ENCODE results near the gene XPC. TPM values are rescaled to one million over a fixed set of nuclear protein-coding genes. Genes with fewer than 3 reads are reported as not detected.
"Not testable (repeated sequence)": the region's sequence is repeated elsewhere in the genome, so short reads cannot be mapped to it uniquely, and the experiment has no call there.

The XPC gene
- total RNA-seq, 1 donor from 2014 or later = 41.6 TPM

DNA sequence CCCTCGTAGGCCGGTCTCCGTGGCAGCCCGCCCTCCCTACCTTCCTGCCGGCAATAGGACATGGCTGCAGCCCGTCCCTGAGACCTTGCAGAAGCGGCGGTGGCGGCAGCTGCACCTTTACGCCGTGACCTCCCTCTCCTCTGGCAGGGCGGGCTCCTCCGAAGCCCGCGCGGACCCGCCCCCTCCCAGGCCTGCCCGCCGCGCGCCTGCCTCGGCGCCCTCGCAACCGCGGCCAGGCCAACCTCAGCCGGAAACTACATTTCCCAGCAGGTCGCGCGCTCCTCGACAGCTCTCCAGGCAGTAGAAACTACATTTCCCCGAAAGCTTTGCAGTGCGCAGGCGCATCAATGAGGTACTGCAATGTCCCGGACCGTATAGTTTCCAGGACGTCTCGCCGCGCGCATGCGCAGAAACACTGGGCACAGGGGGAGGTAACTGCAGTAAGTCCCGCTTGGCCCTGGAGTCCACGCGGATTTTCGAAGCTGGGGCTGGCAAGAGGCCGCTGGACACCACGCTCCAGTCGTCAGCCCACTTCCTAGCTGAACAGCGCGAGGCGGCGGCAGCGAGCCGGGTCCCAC is 53.7 kb downstream of the XPC start, which contains the start of the genes CHCHD4 and TMEM43:
Gene CHCHD4 (minus strand): TSS at position 256 of the 578 bp plus-strand sequence. CDS start 194 bp downstream, at position 62.
Gene TMEM43 (plus strand): TSS at position 438 of the 578 bp plus-strand sequence. CDS start 142 bp downstream, outside the sequence.
- Mint-ChIP-seq H3K36me3 (ENCODE audit: low read depth) (peaks cover 15% of the 10 kb centered on the region), H3K27ac (ENCODE audit: unreplicated experiment) (peak within 1 kb of the TSS; percentile 99), H3K27me3 (ENCODE audit: low read depth) (no peaks in the 10 kb centered on the region), H3K4me1 (peaks cover 37% of the 10 kb centered on the region), H3K9me3 (no peaks in the 10 kb centered on the region), H3K4me3 (peak within 1 kb of the TSS; percentile 99)
- DNase-seq (ENCODE audit: low read depth, low spot score) = peak; percentile 94
- TF ChIP-seq CTCF (conservative IDR thresholded peaks at IDR 0.05) = no peak

GRCh38 chr3:14124223-14124614 is 54.2 kb downstream of the XPC start:
- no peaks in the 10 kb centered on the region for H3K27me3 Mint-ChIP-seq (ENCODE audit: low read depth)
- DNase-seq (ENCODE audit: low read depth, low spot score) = peak; percentile 29
- no peaks in the 10 kb centered on the region for H3K9me3 Mint-ChIP-seq
- peaks cover 15% of the 10 kb centered on the region for H3K36me3 Mint-ChIP-seq (ENCODE audit: low read depth)
- TF ChIP-seq CTCF (conservative IDR thresholded peaks at IDR 0.05) = no peak
- H3K27ac Mint-ChIP-seq (ENCODE audit: unreplicated experiment) = peak overlapping the region; percentile 79
- H3K4me1 Mint-ChIP-seq = peaks cover 37% of the 10 kb centered on the region
- H3K4me3 Mint-ChIP-seq = peak overlapping the region; percentile 96

DNA sequence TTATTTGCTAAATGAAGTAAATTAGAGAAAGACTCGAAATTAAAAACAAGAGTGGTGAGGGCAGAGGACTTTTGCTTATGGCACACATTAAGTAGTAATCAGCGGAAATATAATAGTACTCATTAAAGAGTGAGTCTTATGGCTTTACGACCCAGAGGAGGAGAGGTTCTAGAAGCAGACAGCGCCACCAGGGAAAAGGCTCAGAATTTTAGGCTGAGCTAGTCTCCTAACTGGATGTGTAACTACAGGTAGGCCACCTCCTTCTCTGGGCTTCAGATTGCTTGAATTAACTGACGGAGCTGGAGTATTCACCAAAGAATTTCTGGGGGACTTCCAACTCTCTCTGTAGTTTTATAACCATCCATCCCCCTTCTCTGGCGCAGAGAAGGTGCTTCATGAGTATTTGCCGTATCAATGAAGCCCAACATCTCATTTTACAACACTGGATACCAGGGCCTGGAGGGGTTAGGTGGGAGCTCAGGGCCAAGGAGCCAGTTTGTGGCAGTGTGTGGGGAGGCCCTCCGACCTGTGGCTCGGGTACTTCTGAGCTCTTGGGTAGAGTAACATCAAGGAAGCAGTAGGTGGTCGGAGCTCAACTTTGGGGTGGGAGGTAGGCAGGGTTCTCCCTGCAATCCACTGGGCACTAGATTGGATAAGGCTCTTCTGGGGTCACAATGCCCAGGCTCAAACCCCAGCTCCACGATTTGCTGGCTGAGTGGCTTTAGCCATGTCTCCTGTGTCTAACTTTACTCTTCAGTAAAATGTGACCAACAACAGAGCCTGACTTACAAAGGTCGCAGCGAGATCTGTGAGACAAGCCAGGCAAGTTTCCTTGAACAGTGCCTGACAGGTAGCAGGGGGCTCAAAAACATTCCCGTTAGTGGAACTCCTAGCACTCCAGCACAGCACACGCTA is 54.8 kb downstream of the XPC start:
- Mint-ChIP-seq H3K36me3 (ENCODE audit: low read depth) (peaks cover 11% of the 10 kb centered on the region), H3K9me3 (no peaks in the 10 kb centered on the region), H3K27ac (ENCODE audit: unreplicated experiment) (peak overlapping the region; percentile 79), H3K4me3 (peak overlapping the region; percentile 96), H3K4me1 (peaks cover 37% of the 10 kb centered on the region), H3K27me3 (ENCODE audit: low read depth) (no peaks in the 10 kb centered on the region)
- no peak for DNase-seq (ENCODE audit: low read depth, low spot score)
- TF ChIP-seq CTCF (conservative IDR thresholded peaks at IDR 0.05) = no peak

DNA sequence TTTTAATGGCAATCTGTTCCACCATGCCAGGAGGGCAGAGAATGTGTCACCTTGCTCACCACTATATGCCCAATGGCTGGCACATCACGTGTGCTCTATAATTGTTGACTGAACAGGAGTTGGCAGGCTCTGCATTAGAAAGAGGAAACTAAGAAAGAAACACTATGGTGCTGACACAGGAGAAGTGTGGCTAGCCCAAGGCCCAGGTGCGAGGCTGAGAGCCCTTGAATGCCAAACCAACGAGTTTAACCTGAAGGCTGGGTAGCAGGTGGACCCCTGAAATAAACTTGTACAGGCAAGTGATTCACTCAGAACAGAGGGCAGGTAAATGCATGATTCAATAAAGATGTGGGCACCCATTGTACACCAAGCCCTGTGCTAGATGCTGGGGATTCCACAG is 56.1 kb downstream of the XPC start:
- peaks cover 3% of the 10 kb centered on the region for H3K36me3 Mint-ChIP-seq (ENCODE audit: low read depth)
- DNase-seq (ENCODE audit: low read depth, low spot score) = no peak
- no peak overlapping the region for H3K27ac Mint-ChIP-seq (ENCODE audit: unreplicated experiment)
- no peaks in the 10 kb centered on the region for H3K9me3 Mint-ChIP-seq
- TF ChIP-seq CTCF (conservative IDR thresholded peaks at IDR 0.05) = no peak
- no peaks in the 10 kb centered on the region for H3K27me3 Mint-ChIP-seq (ENCODE audit: low read depth)
- H3K4me1 Mint-ChIP-seq = peaks cover 37% of the 10 kb centered on the region
- H3K4me3 Mint-ChIP-seq = peak overlapping the region; percentile 84

DNA sequence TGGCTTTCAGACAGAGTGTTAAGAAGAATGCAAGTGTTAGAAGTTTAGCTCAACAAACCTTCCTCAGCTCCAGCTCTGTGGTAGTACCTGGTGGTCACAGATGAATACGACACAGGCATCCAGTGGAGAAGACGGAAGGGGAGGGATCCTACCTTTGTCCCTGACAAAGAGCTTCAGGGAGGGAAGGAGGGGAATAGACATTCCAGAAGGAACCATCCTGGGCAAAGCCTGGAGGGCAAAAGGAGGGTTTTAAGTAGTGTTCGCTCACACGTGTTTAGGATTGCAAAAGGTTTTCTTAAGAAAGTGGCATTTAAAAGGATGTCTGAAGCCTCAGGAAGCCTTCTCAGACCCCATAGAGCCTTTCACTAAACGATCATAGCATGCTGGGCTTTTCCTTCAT is 56.5 kb downstream of the XPC start:
- peaks cover 37% of the 10 kb centered on the region for H3K4me1 Mint-ChIP-seq
- H3K27ac Mint-ChIP-seq (ENCODE audit: unreplicated experiment) = no peak overlapping the region
- peak overlapping the region; percentile 84 for H3K4me3 Mint-ChIP-seq
- no peaks in the 10 kb centered on the region for H3K9me3 Mint-ChIP-seq
- no peaks in the 10 kb centered on the region for H3K27me3 Mint-ChIP-seq (ENCODE audit: low read depth)
- peaks cover 3% of the 10 kb centered on the region for H3K36me3 Mint-ChIP-seq (ENCODE audit: low read depth)
- TF ChIP-seq CTCF (conservative IDR thresholded peaks at IDR 0.05) = no peak
- DNase-seq (ENCODE audit: low read depth, low spot score) = no peak

GRCh38 chr3:14120921-14121448 is 57.4 kb downstream of the XPC start:
- not testable (repeated sequence) for H3K36me3 Mint-ChIP-seq (ENCODE audit: low read depth); DNase-seq (ENCODE audit: low read depth, low spot score); H3K9me3 Mint-ChIP-seq; H3K27me3 Mint-ChIP-seq (ENCODE audit: low read depth); H3K27ac Mint-ChIP-seq (ENCODE audit: unreplicated experiment)
- peaks cover 29% of the 10 kb centered on the region for H3K4me1 Mint-ChIP-seq
- H3K4me3 Mint-ChIP-seq = peak overlapping the region; percentile 84

Measured in neural crest cell (in vitro differentiated cells).